K562 (cell line): ENCODE data around the gene FYB1. TPM values are rescaled to one million over a fixed set of nuclear protein-coding genes. Genes with fewer than 3 reads are reported as not detected.
A peak's percentile ranks its signal among the peaks of the same experiment; 100 is the strongest.

Experiments
- ATAC-seq: fragments of 200-7000 bp; cut with Tn5 transposase; 3 replicates; pipeline ENCODE4 v1.9.1; 2020; ENCODE audit warnings: moderate library complexity
- BruUV-seq: library from RNA; stranded (reverse); fragments of 400-500 nt; replicated peaks from 2 replicates; lab custom pipeline; 2021; lab: Mats Ljungman, UMichigan
- CTCF ChIA-PET: fragments of 300-600 bp; formaldehyde crosslinking; extraction: SDS; loops from one replicate; lab custom pipeline; 2021; ENCODE audit warnings: low intra/inter-chr PET ratio; lab: Yijun Ruan, JAX
- POLR2A ChIA-PET: fragments of 300-600, 350-650 bp; sonication (Branson Sonifier 250); formaldehyde crosslinking; extraction: SDS; loops from one replicate; lab custom pipeline; 2021; ENCODE audit warnings: antibody characterized with exemption, inconsistent platforms; lab: Yijun Ruan, JAX
- DNase-seq, 4 experiments: peaks; one replicate each; pipeline versions ENCODE4 v3.0.0 to v3.0.0-alpha.2; 2011 to 2018; ENCODE audit warnings: low spot score in 3 of 4, mixed read lengths in 3 of 4; ENCODE audit errors: extremely low read depth in 1 of 4
- FAIRE-seq: peaks from 2 replicates; lab custom pipeline; 2011; peaks lifted over from hg19 to GRCh38; lab: Jason Lieb, UNC
- H2AFZ ChIP-seq: 2 replicates; pipeline ENCODE4 v1.6.0; 2011; ENCODE audit warnings: low read depth, low read length, control low read depth, inconsistent platforms
- H3K27ac ChIP-seq: fragments of 200-600 bp; 3 replicates; pipeline ENCODE4 v1.8.0; 2011; ENCODE audit warnings: low read depth, mild to moderate bottlenecking, control low read depth, inconsistent platforms, low read length, moderate library complexity, mixed read lengths; ENCODE audit errors: extremely low read depth
- H3K27me3 ChIP-seq, 2 experiments: fragments of 300-600 bp in 1 of 2; 2 replicates in 1 of 2; 3 replicates in 1 of 2; pipeline versions ENCODE4 v1.6.0 to v1.8.0; 2011; ENCODE audit warnings: inconsistent platforms in 2 of 2, low read length in 2 of 2, mild to moderate bottlenecking in 1 of 2, mixed read lengths in 1 of 2, moderate library complexity in 1 of 2; ENCODE audit not compliant: control insufficient read depth in 2 of 2, insufficient read depth in 2 of 2
- H3K36me3 ChIP-seq: fragments of 300-600 bp; 3 replicates; pipeline ENCODE4 v1.8.0; 2011; ENCODE audit warnings: mild to moderate bottlenecking, low read length, inconsistent platforms; ENCODE audit not compliant: control insufficient read depth, insufficient read depth
- H3K4me1 ChIP-seq, 2 experiments: fragments of 200-600 bp in 1 of 2; replicated peaks in 1 of 2; 2 replicates in 1 of 2; 3 replicates in 1 of 2; pipeline versions ENCODE4 v1.5.1 to v1.8.0; 2011; ENCODE audit warnings: inconsistent platforms in 2 of 2, low read length in 2 of 2, mild to moderate bottlenecking in 1 of 2, mixed read lengths in 1 of 2, moderate library complexity in 1 of 2; ENCODE audit not compliant: control insufficient read depth in 2 of 2, insufficient read depth in 2 of 2
- H3K4me2 ChIP-seq: 2 replicates; pipeline ENCODE4 v1.6.1; 2011; ENCODE audit warnings: low read length, control low read depth, inconsistent platforms, mixed read lengths; ENCODE audit not compliant: insufficient read depth
- H3K4me3 ChIP-seq: fragments of 200-600 bp; sonication (generic), shearing (Covaris generic); 2 replicates; pipeline ENCODE4 v1.5.1; 2016; ENCODE audit warnings: control low read depth, inconsistent platforms
- H3K79me2 ChIP-seq: fragments of 200-600 bp; 3 replicates; pipeline ENCODE4 v1.8.0; 2011; ENCODE audit warnings: low read length, inconsistent platforms; ENCODE audit not compliant: control insufficient read depth, insufficient read depth
- H3K9ac ChIP-seq, 2 experiments: 2 replicates each; pipeline versions ENCODE4 v1.6.0 to v1.6.1; 2011; ENCODE audit warnings: low read depth in 2 of 2, low read length in 2 of 2, control low read depth in 1 of 2, inconsistent platforms in 1 of 2, mild to moderate bottlenecking in 1 of 2, mixed read lengths in 1 of 2; ENCODE audit not compliant: insufficient read depth in 1 of 2
- H3K9me1 ChIP-seq: one replicate; pipeline ENCODE4 v1.6.0; 2011; ENCODE audit warnings: inconsistent platforms, mild to moderate bottlenecking, low read length, moderate library complexity; ENCODE audit not compliant: control insufficient read depth, insufficient read depth
- H3K9me3 ChIP-seq: replicated peaks from 2 replicates; pipeline ENCODE4 v1.5.1; 2011; ENCODE audit warnings: low read depth, low read length, inconsistent platforms; ENCODE audit not compliant: control insufficient read depth, insufficient read depth
- H4K20me1 ChIP-seq: replicated peaks from 2 replicates; pipeline ENCODE4 v1.6.1; 2011; ENCODE audit warnings: low read length, inconsistent platforms, mixed read lengths; ENCODE audit not compliant: control insufficient read depth, insufficient read depth
- ASH1L ChIP-seq: fragments of 450-650 bp; IDR thresholded peaks from 2 replicates; pipeline ENCODE4 v1.6.1; 2018; ENCODE audit warnings: borderline replicate concordance, mild to moderate bottlenecking, low read depth; ENCODE audit not compliant: partially characterized antibody
- ATF3 ChIP-seq, 2 experiments: fragments of 450-650 bp in 1 of 2; sonication (generic) in 1 of 2; formaldehyde crosslinking in 1 of 2; IDR thresholded peaks in 1 of 2; conservative IDR thresholded peaks in 1 of 2; 2 replicates each; pipeline versions ENCODE4 v1.6.1 to v1.8.1; 2016 to 2023; ENCODE audit warnings: mild to moderate bottlenecking in 2 of 2, moderate library complexity in 2 of 2, inconsistent platforms in 1 of 2, missing genetic modification reagents in 1 of 2
- BCL6 ChIP-seq: fragments of 250-450 bp; sonication (Bioruptor Pico); IDR thresholded peaks from 2 replicates; pipeline ENCODE4 v1.4.0; 2020
- CXXC5 ChIP-seq: fragments of 250-450 bp; sonication (Bioruptor Pico); IDR thresholded peaks from 2 replicates; pipeline ENCODE4 v1.8.0; 2022; ENCODE audit warnings: inconsistent platforms, mild to moderate bottlenecking, moderate library complexity
- MCM5 ChIP-seq: fragments of 450-650 bp; IDR thresholded peaks from 2 replicates; pipeline ENCODE4 v1.6.1; 2016; ENCODE audit warnings: low read depth
- NCOA6 ChIP-seq: fragments of 450-650 bp; IDR thresholded peaks from 2 replicates; pipeline ENCODE4 v1.6.1; 2017; ENCODE audit warnings: mild to moderate bottlenecking
- NONO ChIP-seq, 2 experiments: fragments of 200-400 bp in 1 of 2; fragments of 450-650 bp in 1 of 2; formaldehyde crosslinking in 1 of 2; IDR thresholded peaks; 2 replicates each; pipeline ENCODE4 v1.6.1; 2017; ENCODE audit warnings: low read depth in 2 of 2, mild to moderate bottlenecking in 2 of 2, moderate library complexity in 2 of 2, low read length in 1 of 2
- SMAD1 ChIP-seq: fragments of 150-350 bp; IDR thresholded peaks from 2 replicates; pipeline ENCODE4 v1.6.1; 2014; ENCODE audit warnings: low read length, low read depth; ENCODE audit not compliant: partially characterized antibody
- SREBF1 ChIP-seq: fragments of 150-350 bp; IDR thresholded peaks from 2 replicates; pipeline ENCODE4 v1.6.1; 2014; ENCODE audit warnings: antibody characterized with exemption, low read depth, low read length, borderline replicate concordance
- USF1 ChIP-seq: sonication (generic); formaldehyde crosslinking; IDR thresholded peaks from 2 replicates; pipeline ENCODE4 v1.9.0; 2022; ENCODE audit warnings: mild to moderate bottlenecking, missing genetic modification reagents
- ZNF280B ChIP-seq: fragments of 250-450 bp; sonication (Bioruptor Pico); IDR thresholded peaks from 2 replicates; pipeline ENCODE4 v1.5.1; 2021; ENCODE audit warnings: mild to moderate bottlenecking
- ZNF398 ChIP-seq: fragments of 250-450 bp; sonication (Bioruptor Pico); IDR thresholded peaks from 2 replicates; pipeline ENCODE4 v1.8.0; 2021; ENCODE audit warnings: moderate library complexity, mild to moderate bottlenecking, inconsistent platforms
- ZNF696 ChIP-seq: fragments of 250-450 bp; sonication (Bioruptor Pico); conservative IDR thresholded peaks from 2 replicates; pipeline ENCODE4 v1.4.0; 2020; ENCODE audit warnings: mild to moderate bottlenecking, moderate library complexity
- WGBS: fragments of 100-300 bp; shearing (Covaris generic); methylation state at CpG from one replicate; pipeline ENCODE4 v1.1.6; 2016; ENCODE audit warnings: low coverage, mixed read lengths; ENCODE audit not compliant: insufficient coverage; ENCODE audit errors: missing lambda C conversion rate; 5-methylcytosine and 5-hydroxymethylcytosine counted together
- in situ Hi-C: fragments of 300-500 bp; cut with MboI; formaldehyde crosslinking; loops from 4 replicates; pipeline ENCODE4 v1.15.0; 2018; ENCODE audit warnings: inconsistent platforms, mixed read lengths
- intact Hi-C: fragments of 100-400 bp; cut with micrococcal nuclease; formaldehyde crosslinking; loops from 2 replicates; pipeline ENCODE4 v1.14.2; 2022
- polyA plus RNA-seq, 8 experiments: library from polyadenylated mRNA; depleted of rRNA in 4 of 8; stranded (reverse) in 5 of 8; unstranded in 3 of 8; fragments of >200 nt; fragmentation: Nextera tagmentation in 2 of 8; fragmentation: Illumina TruSeq in 1 of 8; extraction: Ambion mirVana in 2 of 8; extraction: Trizol in 1 of 8; gene quantifications; 2 replicates each; pipeline versions ENCODE4 v1.2.1 to v1.2.3, GENCODE V29; 2011 to 2014; ENCODE audit warnings: inconsistent platforms in 1 of 8, missing spikeins in 1 of 8
- total RNA-seq, 7 experiments: library from RNA; depleted of rRNA in 6 of 7; stranded (reverse); fragments of >200 nt in 6 of 7; fragmentation: Illumina TruSeq in 2 of 7; extraction: Trizol in 2 of 7; gene quantifications; 2 replicates each; pipeline versions ENCODE4 v1.2.1 to v1.2.3, GENCODE V29; 2011 to 2021; ENCODE audit warnings: low replicate concordance in 1 of 7
- TF ChIP-seq, protein P1 (sequence below): fragments of 450-650 bp; formaldehyde crosslinking; IDR thresholded peaks from 2 replicates; pipeline ENCODE4 v1.4.0; 2020; ENCODE audit warnings: mild to moderate bottlenecking, mixed read lengths

The FYB1 gene
- total and polyA plus RNA-seq, 9 of the 15 experiments (the other 6 are each of a cell fraction or from before 2014, with no cell fraction given): 4.7 to 31.5 (median 9.7) TPM

DNA sequence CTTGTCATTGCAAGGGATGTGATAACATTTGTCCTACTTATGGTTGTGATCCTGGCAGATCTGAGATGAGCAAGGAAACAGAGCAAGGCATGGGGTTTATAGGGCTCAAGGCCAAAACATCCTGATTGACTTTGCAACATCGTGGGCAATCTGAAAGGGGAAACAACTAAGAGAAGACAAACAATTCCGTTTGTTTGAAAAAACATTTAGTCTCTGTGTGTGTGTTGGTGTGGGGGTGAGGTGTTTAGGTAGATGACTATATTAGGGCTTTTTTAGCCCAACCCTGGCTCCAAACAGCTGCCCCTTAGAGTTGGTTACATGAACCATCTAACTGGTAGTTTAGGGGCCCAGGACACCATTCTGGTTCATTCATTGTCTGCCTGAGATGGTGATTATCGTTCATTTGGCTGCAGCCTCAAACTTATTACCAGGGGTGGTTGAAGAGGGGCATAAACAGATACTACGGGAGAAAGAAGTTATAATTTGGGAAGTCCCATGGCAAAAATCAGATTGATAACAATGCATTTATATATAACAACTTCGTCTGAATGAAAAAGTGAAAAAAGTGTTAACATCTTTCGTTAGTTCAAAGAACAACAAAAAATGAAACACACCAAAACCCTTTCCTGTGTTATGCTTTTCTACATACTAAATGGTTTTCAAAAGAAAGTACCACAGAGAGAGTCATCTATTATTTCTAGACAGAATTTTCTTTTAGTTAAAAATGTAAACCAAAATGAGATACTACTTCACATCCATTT lies 5.7 kb downstream of the FYB1 start:
- Histone ChIP-seq H3K4me3 (no peak overlapping the region), H3K36me3 (no peaks in the 10 kb centered on the region), H3K79me2 (no peaks in the 10 kb centered on the region), H3K9ac (no peak overlapping the region), H4K20me1 (no peaks in the 10 kb centered on the region), H3K27ac (no peak overlapping the region), H3K9me3 (no peaks in the 10 kb centered on the region), H3K27me3 (no peaks in the 10 kb centered on the region), H3K9me1 (no peaks in the 10 kb centered on the region), H2AFZ (peak overlapping the region; percentile 67), H3K4me1 (peaks cover 0 to 6% of the 10 kb centered on the region in 2 experiments; a peak in 3 of 5 replicates), H3K4me2 (no peak overlapping the region)
- in situ Hi-C loops: loop anchor here (10.0 kb wide), 1 partner anchor 341 kb away; no protein-coding TSS in a partner anchor
- 39% methylated on average over 6 of the region's 6 CpGs for WGBS
- ATAC-seq: no peak
- ChIA-PET POLR2A (no interaction called here), CTCF (no interaction called here)
- intact Hi-C loops: loop anchor here (10.0 kb wide), 1 partner anchor 361 kb away; no protein-coding TSS in a partner anchor
- DNase-seq: no peak
- peak; percentile 15 for FAIRE-seq
- BruUV-seq: no TSS peak
- TF ChIP-seq BCL6 (CRISPR knock-in tag) (no peak), NCOA6 (no peak), USF1 (CRISPR knock-in tag) (no peak), ZNF696 (CRISPR knock-in tag) (no peak), ASH1L (no peak), ATF3 (IDR thresholded peaks at IDR 0.05) (no peak), ATF3 (CRISPR knock-in tag; conservative IDR thresholded peaks at IDR 0.05) (no peak), SMAD1 (no peak), ZNF398 (no peak), NONO (IDR thresholded peaks at IDR 0.05; ENCODE audit: low read depth in 2 of 2, low read length in 1 of 2) (no peak), SREBF1 (no peak), CXXC5 (CRISPR knock-in tag) (no peak), ZNF280B (CRISPR knock-in tag) (no peak), MCM5 (no peak)
- TF ChIP-seq, protein P1, sequence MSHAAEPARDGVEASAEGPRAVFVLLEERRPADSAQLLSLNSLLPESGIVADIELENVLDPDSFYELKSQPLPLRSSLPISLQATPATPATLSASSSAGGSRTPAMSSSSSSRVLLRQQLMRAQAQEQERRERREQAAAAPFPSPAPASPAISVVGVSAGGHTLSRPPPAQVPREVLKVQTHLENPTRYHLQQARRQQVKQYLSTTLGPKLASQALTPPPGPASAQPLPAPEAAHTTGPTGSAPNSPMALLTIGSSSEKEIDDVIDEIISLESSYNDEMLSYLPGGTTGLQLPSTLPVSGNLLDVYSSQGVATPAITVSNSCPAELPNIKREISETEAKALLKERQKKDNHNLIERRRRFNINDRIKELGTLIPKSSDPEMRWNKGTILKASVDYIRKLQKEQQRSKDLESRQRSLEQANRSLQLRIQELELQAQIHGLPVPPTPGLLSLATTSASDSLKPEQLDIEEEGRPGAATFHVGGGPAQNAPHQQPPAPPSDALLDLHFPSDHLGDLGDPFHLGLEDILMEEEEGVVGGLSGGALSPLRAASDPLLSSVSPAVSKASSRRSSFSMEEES (CRISPR knock-in tag): no peak
